H9 (cell line): ENCODE results near the gene MYCBPAP. TPM values are rescaled to one million over a fixed set of nuclear protein-coding genes. Genes with fewer than 3 reads are reported as not detected.

Experiments used
- DNase-seq: peaks from one replicate; pipeline ENCODE4 v3.0.0-alpha.2; 2017
- H2AFZ ChIP-seq: one replicate; pipeline ENCODE4 v1.6.1; 2013; ENCODE audit warnings: mild to moderate bottlenecking, low read length, control low read depth, moderate library complexity
- H2AK5ac ChIP-seq: 2 replicates; pipeline ENCODE4 v1.6.1; 2013; ENCODE audit warnings: low read length, control low read depth, mixed read lengths; ENCODE audit not compliant: insufficient read length
- H2BK120ac ChIP-seq: one replicate; pipeline ENCODE4 v1.6.1; 2013; ENCODE audit warnings: low read depth, mild to moderate bottlenecking, low read length, control low read depth, inconsistent platforms; ENCODE audit not compliant: poor library complexity, severe bottlenecking
- H2BK12ac ChIP-seq: 2 replicates; pipeline ENCODE4 v1.6.1; 2013; ENCODE audit warnings: low read length, control low read depth, mixed read lengths, low read depth; ENCODE audit not compliant: insufficient read length
- H2BK15ac ChIP-seq: 2 replicates; pipeline ENCODE4 v1.6.1; 2013; ENCODE audit warnings: low read depth, low read length, control low read depth
- H2BK20ac ChIP-seq: one replicate; pipeline ENCODE4 v1.6.1; 2013; ENCODE audit warnings: low read depth, mild to moderate bottlenecking, low read length, control low read depth, inconsistent platforms; ENCODE audit not compliant: poor library complexity, severe bottlenecking
- H2BK5ac ChIP-seq: 2 replicates; pipeline ENCODE4 v1.6.1; 2013; ENCODE audit warnings: low read length, control low read depth, mixed read lengths; ENCODE audit not compliant: insufficient read length
- H3K14ac ChIP-seq: 2 replicates; pipeline ENCODE4 v1.6.1; 2013; ENCODE audit warnings: low read length, control low read depth; ENCODE audit not compliant: insufficient read depth
- H3K18ac ChIP-seq: 2 replicates; pipeline ENCODE4 v1.6.1; 2013; ENCODE audit warnings: low read depth, mild to moderate bottlenecking, mixed read lengths, low read length, control low read depth; ENCODE audit not compliant: insufficient read length
- H3K23ac ChIP-seq: 2 replicates; pipeline ENCODE4 v1.6.1; 2013; ENCODE audit warnings: low read length, control low read depth, mixed read lengths, low read depth; ENCODE audit not compliant: insufficient read length
- H3K23me2 ChIP-seq: 2 replicates; pipeline ENCODE4 v1.6.1; 2013; ENCODE audit warnings: low read depth, mild to moderate bottlenecking, mixed read lengths, low read length, control low read depth; ENCODE audit not compliant: insufficient read length, poor library complexity, severe bottlenecking
- H3K27ac ChIP-seq: 2 replicates; pipeline ENCODE4 v1.5.1; 2013; ENCODE audit warnings: low read length, control low read depth, mixed read lengths, low read depth; ENCODE audit not compliant: insufficient read length
- H3K27me3 ChIP-seq: 2 replicates; pipeline ENCODE4 v1.6.1; 2013; ENCODE audit warnings: low read length, control low read depth, inconsistent platforms; ENCODE audit not compliant: insufficient read depth
- H3K4ac ChIP-seq: 2 replicates; pipeline ENCODE4 v1.6.1; 2013; ENCODE audit warnings: low read depth, mild to moderate bottlenecking, control low read depth, inconsistent platforms, low read length, moderate library complexity
- H3K4me1 ChIP-seq: 2 replicates; pipeline ENCODE4 v1.6.1; 2013; ENCODE audit warnings: low read length, control low read depth, inconsistent platforms; ENCODE audit not compliant: insufficient read depth
- H3K4me2 ChIP-seq: 2 replicates; pipeline ENCODE4 v1.6.1; 2013; ENCODE audit warnings: low read length, control low read depth, mixed read lengths; ENCODE audit not compliant: insufficient read length, insufficient read depth
- H3K56ac ChIP-seq: 2 replicates; pipeline ENCODE4 v1.6.1; 2013; ENCODE audit warnings: low read depth, mild to moderate bottlenecking, mixed read lengths, low read length, control low read depth; ENCODE audit not compliant: insufficient read length
- H3K79me1 ChIP-seq: 2 replicates; pipeline ENCODE4 v1.6.1; 2013; ENCODE audit warnings: low read depth, mild to moderate bottlenecking, moderate library complexity, low read length, control low read depth, inconsistent platforms; ENCODE audit not compliant: insufficient read depth, poor library complexity, severe bottlenecking
- H3K79me2 ChIP-seq: 2 replicates; pipeline ENCODE4 v1.6.1; 2013; ENCODE audit warnings: low read length, control low read depth, inconsistent platforms; ENCODE audit not compliant: insufficient read depth
- H3K9ac ChIP-seq: 2 replicates; pipeline ENCODE4 v1.6.1; 2013; ENCODE audit warnings: low read length, control low read depth, mixed read lengths; ENCODE audit not compliant: insufficient read length; ENCODE audit errors: extremely low read depth
- H3K9me3 ChIP-seq: one replicate; pipeline ENCODE4 v1.6.1; 2013; ENCODE audit warnings: low read depth, low read length, inconsistent platforms; ENCODE audit not compliant: control insufficient read depth
- H3T11ph ChIP-seq: one replicate; pipeline ENCODE4 v1.6.1; 2013; ENCODE audit warnings: mild to moderate bottlenecking, low read length, control low read depth, inconsistent platforms
- H4K20me1 ChIP-seq: one replicate; pipeline ENCODE4 v1.6.1; 2013; ENCODE audit not compliant: control insufficient read depth, insufficient read length, insufficient read depth
- H4K5ac ChIP-seq: 2 replicates; pipeline ENCODE4 v1.6.1; 2013; ENCODE audit warnings: low read depth, mild to moderate bottlenecking, mixed read lengths, low read length, control low read depth; ENCODE audit not compliant: insufficient read length
- H4K8ac ChIP-seq: replicated peaks from 2 replicates; pipeline ENCODE4 v1.6.1; 2013; ENCODE audit warnings: low read length, control low read depth, mixed read lengths, low read depth; ENCODE audit not compliant: insufficient read length
- H4K91ac ChIP-seq: 2 replicates; pipeline ENCODE4 v1.6.1; 2013; ENCODE audit warnings: low read depth, mild to moderate bottlenecking, moderate library complexity, mixed read lengths, low read length, control low read depth; ENCODE audit not compliant: insufficient read length
- H3K27ac Mint-ChIP-seq, 3 experiments: 2 replicates in 2 of 3; 3 replicates in 1 of 3; pipeline ENCODE4 v1.8.0; 2020 to 2021; ENCODE audit warnings: mixed read lengths in 3 of 3, mild to moderate bottlenecking in 1 of 3, moderate library complexity in 1 of 3
- H3K27me3 Mint-ChIP-seq: 2 replicates; pipeline ENCODE4 v1.8.0; 2021; ENCODE audit warnings: low read depth, mild to moderate bottlenecking, moderate library complexity, mixed read lengths
- H3K36me3 Mint-ChIP-seq, 3 experiments: 2 replicates in 2 of 3; 3 replicates in 1 of 3; pipeline ENCODE4 v1.8.0; 2020 to 2021; ENCODE audit warnings: low read depth in 3 of 3, mixed read lengths in 3 of 3; ENCODE audit not compliant: insufficient read depth in 1 of 3
- H3K4me1 Mint-ChIP-seq, 2 experiments: 2 replicates each; pipeline ENCODE4 v1.8.0; 2020; ENCODE audit warnings: mixed read lengths in 2 of 2
- H3K4me3 Mint-ChIP-seq, 2 experiments: 2 replicates in 1 of 2; 3 replicates in 1 of 2; pipeline ENCODE4 v1.8.0; 2020 to 2021; ENCODE audit warnings: mild to moderate bottlenecking in 2 of 2, mixed read lengths in 2 of 2, moderate library complexity in 1 of 2
- H3K9me3 Mint-ChIP-seq, 2 experiments: 2 replicates in 1 of 2; 3 replicates in 1 of 2; pipeline ENCODE4 v1.8.0; 2020; ENCODE audit warnings: mild to moderate bottlenecking in 2 of 2, mixed read lengths in 2 of 2, moderate library complexity in 1 of 2
- CTCF ChIP-seq: fragments of 200-600 bp; sonication (generic); conservative IDR thresholded peaks from 3 replicates; pipeline ENCODE4 v1.8.0; 2021; ENCODE audit warnings: antibody characterized with exemption, mild to moderate bottlenecking
- WGBS: extraction: QIAGEN DNeasy Blood & Tissue Kit; methylation state at CpG from one replicate; pipeline ENCODE4 v1.1.7; 2013; ENCODE audit warnings: missing lambda C conversion rate, low lambda C conversion rate, mixed read lengths; ENCODE audit not compliant: insufficient read length; ENCODE audit errors: extremely low coverage; 5-methylcytosine and 5-hydroxymethylcytosine counted together
- total RNA-seq: library from RNA; stranded (reverse); gene quantifications from 2 replicates; pipeline ENCODE4 v1.2.1, GENCODE V29; 2021

The MYCBPAP gene
- total RNA-seq, 1 experiment from 2014 or later, result 1.7 TPM

- no peak overlapping the region for H3K14ac ChIP-seq
Measured at GRCh38 chr17:50472286-50472685, 36.0 kb upstream of the MYCBPAP start.

More at GRCh38 chr17:50472286-50472685, 36.0 kb upstream of the MYCBPAP start:
- Mint-ChIP-seq H3K4me3 (no peak overlapping the region), H3K27ac (no peak overlapping the region; a peak in 1 of 7 replicates), H3K9me3 (no peaks in the 10 kb centered on the region), H3K27me3 (peaks cover 39% of the 10 kb centered on the region), H3K36me3 (peaks cover 0 to 2% (median 0%) of the 10 kb centered on the region in 3 experiments; a peak in 3 of 7 replicates), H3K4me1 (peaks cover 11 to 29% of the 10 kb centered on the region in 2 experiments)
- Histone ChIP-seq H2BK5ac (no peak overlapping the region), H4K20me1 (no peaks in the 10 kb centered on the region), H3K4me2 (no peak overlapping the region), H3K79me1 (no peaks in the 10 kb centered on the region), H4K91ac (no peak overlapping the region), H2BK15ac (no peak overlapping the region), H3K79me2 (no peaks in the 10 kb centered on the region), H3K23me2 (no peaks in the 10 kb centered on the region), H3K4me1 (peaks cover 3% of the 10 kb centered on the region; the same call in 1 of the 2 replicates), H3K56ac (no peak overlapping the region), H2BK20ac (no peak overlapping the region), H3K9me3 (no peaks in the 10 kb centered on the region), H2AFZ (no peak overlapping the region), H2BK120ac (no peak overlapping the region), H3K18ac (no peak overlapping the region), H2AK5ac (no peak overlapping the region), H3K27ac (no peak overlapping the region), H3T11ph (no peak overlapping the region), H3K4ac (no peak overlapping the region), H2BK12ac (no peak overlapping the region), H3K27me3 (peaks cover 12% of the 10 kb centered on the region; the same call in 1 of the 2 replicates), H3K23ac (no peak overlapping the region), H4K5ac (no peak overlapping the region), H4K8ac (no peak overlapping the region), H3K9ac (no peak overlapping the region)
- no CpG with 5 or more reads among the region's 10 CpGs for WGBS
- TF ChIP-seq CTCF, result no peak
- no peak for DNase-seq
